HG02678 (cell line): ENCODE results near the gene SMARCC2.
"Not testable (repeated sequence)": the region's sequence is repeated elsewhere in the genome, so short reads cannot be mapped to it uniquely, and the experiment has no call there.

Source experiments
- ATAC-seq: cut with Tn5 transposase; IDR thresholded peaks from one replicate; pipeline ENCODE4 v1.9.1; 2021; ENCODE audit warnings: mild to moderate bottlenecking, moderate library complexity; ENCODE audit not compliant: unreplicated experiment

SMARCC2 gene

GRCh38 chr12:56165369-56165768, 23.9 kb downstream of the SMARCC2 start:
- no peak for ATAC-seq

DNA sequence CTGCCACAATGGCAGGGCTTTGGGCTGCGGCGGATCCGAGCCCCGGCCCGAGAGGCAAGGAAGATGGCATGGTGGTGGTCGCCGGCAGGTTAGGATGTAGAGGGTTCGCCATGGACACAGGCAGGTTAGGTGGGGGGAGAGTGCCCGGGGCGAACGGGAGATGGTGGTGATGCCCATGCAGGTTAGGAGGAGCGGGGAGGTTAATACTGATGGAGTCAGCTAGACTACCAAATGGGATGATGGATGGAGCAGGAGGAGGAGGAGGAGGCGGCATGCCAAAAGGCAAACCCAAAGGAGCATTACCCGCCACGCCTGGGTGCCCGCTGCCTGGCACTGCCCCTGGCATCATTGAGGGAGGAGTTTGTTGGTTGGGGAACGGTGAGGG, 24.9 kb downstream of the SMARCC2 start:
- ATAC-seq = no peak

GRCh38 chr12:56163533-56164344, 25.5 kb downstream of the SMARCC2 start:
- no peak for ATAC-seq

DNA sequence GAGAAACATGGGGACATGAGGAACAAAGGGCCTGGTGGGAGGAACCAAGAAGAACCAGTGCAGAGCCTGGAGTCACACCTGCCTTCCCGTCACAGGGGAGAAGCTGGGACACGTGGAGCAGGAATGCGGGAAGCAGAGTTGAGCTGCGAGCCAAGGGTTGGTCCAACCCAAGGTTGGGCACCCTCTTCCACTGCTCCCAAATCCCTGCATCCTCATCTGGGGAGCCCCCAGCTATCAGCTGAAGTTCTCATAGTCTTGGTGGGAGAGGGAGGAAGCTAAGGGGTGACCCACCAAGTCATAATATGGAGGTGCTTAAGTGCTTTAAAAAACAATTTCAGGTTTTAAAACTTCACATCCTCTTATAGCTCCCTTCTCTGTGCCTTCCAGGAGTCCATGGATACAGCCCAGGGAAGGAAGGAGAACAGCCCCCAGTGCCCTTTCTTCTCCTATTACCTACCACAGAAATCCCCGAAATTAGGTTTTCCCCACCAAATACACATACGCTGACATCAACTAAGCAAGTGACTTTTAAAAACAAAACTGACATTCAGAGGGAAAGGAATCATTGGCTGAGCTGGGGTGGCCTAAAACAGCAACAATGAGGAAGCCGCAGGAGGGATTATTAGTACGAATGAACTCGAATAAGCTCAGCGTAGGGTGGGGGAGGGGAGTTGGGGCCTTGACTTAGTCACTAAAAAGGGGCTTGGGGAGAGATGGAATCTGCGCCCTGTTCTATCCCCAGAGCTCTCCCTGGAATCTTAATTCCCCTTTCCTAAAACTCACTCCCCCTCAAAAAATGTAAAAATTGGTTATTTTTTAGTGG, 26.6 kb downstream of the SMARCC2 start:
- no peak for ATAC-seq

GRCh38 chr12:56161690-56162351, 27.5 kb downstream of the SMARCC2 start:
- no peak for ATAC-seq

- no peak for ATAC-seq
Measured at GRCh38 chr12:56160894-56161689, 28.2 kb downstream of the SMARCC2 start.

DNA sequence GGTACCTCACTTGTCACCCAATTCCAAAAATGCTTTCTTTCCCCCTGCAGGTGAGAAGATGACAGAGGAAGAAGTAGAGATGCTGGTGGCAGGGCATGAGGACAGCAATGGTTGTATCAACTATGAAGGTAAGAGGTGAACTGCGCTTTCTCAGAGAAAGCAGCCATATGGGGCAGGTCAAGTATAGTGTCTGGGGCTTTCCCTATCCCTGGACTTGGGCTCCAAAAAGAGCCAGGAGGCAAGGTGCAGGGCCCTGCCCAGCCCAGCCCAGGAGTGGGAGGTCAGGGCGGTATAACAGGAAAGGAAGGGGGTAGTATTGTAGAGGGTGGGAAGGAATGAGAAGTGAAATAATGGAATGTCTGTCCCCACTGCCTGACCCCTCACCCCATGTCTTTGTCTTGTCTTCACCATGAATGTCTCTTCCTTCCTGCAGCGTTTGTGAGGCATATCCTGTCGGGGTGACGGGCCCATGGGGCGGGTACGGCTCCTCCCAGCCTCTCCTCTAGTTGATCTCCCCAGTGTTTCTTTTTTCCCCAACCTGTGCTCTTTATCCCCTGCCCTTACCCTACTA, 29.0 kb downstream of the SMARCC2 start:
- ATAC-seq = no peak

DNA sequence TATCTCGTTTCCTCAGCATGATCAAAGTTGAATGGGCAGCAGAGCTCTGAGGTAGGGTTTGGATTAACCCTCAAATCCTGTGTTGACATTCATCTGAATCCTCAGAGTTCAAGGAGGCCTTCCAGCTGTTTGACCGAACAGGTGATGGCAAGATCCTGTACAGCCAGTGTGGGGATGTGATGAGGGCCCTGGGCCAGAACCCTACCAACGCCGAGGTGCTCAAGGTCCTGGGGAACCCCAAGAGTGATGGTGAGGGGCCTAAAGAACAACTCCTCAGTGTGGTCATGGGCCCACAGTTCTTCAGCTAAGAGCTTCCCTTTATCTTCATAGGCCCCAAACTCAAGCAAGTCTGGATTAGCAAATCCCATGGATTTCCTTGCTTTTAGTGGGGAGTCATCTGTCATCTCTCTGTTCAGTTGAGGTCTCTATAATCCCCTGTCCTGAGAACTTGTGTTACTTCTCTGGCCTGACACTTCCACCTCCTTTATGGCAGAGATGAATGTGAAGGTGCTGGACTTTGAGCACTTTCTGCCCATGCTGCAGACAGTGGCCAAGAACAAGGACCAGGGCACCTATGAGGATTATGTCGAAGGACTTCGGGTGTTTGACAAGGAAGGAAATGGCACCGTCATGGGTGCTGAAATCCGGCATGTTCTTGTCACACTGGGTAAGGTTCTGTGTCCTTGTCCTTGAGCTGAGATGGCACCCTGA, 29.6 kb downstream of the SMARCC2 start:
- no peak for ATAC-seq

GRCh38 chr12:56158926-56159461, 30.3 kb downstream of the SMARCC2 start:
- ATAC-seq = no peak

DNA sequence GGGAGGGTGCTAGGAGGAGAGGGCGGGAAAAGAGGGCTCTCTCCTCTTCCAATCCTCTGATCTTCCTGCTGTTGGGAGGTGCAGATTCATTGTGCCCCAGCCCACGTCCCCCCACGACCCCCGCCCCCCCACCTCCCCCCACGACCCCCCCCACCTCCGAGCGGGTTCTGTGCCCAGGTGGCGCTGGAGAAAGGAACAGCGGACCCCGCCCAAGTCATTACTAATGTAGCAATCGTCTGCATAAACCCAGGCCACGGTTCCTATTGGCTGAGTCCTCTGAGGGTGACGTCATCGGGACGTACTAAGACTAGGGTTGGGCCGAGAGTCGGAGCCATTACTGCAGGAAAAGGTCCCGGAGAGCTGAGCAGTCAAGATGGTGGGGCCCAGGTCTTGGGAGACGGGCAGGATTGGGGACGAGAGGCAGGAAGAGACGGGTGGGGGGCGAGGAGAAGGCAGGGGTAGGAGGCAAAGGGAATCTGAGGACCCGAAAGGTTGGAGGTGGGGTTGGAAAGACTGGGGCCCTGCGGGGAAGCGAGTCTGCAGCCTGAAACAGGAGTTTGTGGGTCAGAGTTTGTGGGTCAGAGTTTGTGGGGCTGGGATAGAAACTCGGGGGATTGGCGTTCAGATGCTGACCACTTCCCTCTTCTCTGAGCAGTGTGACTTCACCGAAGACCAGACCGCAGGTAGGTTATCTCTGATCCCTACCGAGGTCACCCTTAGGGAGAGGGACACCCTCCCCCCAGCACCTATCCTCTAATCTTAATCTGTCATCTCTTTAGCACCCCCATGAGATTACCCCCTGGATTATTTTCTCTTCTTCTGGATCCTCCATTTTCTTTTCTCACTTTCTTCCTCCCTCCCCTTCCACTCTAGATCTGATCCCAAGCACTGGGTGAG, 31.0 kb downstream of the SMARCC2 start, which contains the start of gene MYL6:
Gene MYL6, plus strand, starts transcription at position 331 of the 897 bp plus-strand sequence. Its CDS starts 43 bp downstream, at position 374.
- ATAC-seq = peak; percentile 88

DNA sequence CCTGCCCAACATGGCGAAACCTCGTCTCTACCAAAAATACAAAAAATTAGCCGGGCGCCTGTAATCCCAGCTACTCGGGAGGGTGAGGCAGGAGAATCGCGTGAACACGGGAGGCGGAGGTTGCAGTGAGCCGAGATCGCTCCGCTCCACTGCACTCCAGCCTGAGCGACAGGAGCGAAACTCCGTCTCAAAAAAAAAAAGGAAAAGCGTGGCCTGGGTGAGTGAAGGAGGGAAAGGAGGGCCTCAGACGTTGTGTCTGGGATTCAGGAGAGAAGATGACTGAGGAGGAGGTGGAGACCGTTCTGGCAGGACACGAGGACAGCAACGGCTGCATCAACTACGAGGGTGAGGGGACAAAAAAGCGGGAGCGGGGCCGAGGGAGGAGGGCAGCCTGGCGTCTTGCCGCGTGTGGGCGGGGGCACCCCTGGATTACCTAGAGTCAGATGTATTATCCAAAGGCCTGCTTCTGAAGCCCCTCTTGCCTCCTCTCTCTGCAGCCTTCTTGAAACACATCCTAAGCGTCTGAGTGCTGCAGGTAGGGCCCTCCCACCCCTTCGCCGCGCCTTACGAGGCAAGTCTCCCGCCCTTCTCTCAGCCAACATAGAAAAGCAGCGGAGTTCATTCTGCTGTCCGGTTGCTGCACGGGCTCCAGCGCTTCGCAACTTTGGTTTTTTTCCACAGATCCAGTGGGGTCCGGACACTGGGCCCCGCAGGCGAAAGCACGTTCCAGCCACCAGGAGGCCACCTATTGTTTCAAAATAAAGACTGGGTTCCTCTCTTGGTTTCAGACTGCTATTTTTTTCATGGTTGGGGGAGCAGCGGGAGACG, 31.9 kb downstream of the SMARCC2 start:
- peak; percentile 34 for ATAC-seq

DNA sequence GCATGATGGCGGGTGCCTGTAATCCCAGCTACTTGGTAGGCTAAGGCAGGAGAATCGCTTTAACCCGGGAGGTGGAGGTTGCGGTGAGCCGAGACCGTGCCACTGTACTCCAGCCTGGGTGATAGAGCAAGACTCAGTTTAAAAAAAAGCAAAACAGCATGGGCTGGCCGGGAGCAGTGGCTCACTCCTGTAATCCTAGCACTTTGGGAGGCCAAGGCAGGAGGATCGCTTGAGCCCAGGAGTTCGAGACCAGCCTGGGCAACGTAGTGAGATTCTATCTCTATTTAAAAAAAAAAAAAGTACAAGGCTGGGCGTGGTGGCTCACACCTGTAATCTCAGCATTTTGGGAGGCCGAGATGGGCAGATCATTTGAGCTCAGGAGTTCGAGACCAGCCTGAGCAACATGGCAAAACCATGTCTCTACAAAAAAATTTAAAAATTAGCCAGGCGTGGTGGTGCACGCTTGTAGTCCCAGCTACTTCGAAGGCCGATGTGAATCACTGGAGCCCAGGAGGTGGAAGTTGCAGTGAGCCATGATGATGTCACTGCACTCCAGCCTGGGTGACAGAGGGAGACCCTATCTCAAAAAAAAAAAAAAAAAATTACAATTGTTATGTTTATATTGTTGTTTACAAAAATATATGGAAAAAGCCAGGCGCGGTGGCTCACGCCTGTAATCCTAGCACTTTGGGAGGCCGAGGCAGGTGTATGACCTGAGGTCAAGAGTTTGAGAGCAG, 32.7 kb downstream of the SMARCC2 start:
- ATAC-seq = not testable (repeated sequence)

GRCh38 chr12:56155256-56155845, 33.9 kb downstream of the SMARCC2 start:
- no peak for ATAC-seq

DNA sequence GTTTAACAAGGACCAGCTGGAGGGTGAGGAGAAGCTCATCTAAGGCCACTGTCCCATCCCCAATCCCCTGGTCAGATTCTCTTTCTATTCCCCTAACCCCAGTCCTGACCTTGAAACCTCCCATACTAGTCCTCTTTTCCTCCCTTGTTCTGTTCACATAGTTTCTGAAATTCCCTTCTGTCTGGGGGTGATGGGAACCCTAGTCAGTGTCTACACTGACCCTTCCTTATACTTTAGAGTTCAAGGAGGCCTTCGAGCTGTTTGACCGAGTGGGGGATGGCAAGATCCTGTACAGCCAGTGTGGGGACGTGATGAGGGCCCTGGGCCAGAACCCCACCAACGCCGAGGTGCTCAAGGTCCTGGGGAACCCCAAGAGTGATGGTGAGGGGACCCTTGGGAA, 34.5 kb downstream of the SMARCC2 start:
- no peak for ATAC-seq

DNA sequence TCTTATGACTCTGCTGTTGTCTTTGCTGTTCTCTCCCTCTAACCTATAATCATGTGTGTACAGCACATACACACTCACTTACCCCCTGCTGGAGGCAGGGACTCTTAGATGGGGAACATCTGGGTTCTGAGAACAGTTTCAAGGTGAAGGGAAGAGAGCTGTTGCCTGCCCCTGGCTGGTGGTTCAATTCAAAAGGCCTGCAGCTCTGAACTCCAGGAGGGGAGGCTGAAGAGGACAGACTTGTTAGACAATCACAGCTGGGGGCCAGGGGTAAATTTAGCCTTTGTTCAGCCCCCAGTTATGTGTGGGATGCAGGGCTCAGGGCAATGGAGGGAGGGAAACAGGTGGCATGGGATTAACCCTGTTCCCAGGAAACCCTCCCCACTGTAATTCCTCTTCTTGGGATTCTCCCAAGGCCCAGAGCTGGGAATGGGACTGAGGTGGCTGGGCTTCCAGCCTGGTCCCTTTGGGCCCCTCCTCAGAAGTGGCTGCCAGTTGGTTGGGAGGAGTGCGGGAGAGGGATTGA, 35.0 kb downstream of the SMARCC2 start:
- ATAC-seq = no peak

DNA sequence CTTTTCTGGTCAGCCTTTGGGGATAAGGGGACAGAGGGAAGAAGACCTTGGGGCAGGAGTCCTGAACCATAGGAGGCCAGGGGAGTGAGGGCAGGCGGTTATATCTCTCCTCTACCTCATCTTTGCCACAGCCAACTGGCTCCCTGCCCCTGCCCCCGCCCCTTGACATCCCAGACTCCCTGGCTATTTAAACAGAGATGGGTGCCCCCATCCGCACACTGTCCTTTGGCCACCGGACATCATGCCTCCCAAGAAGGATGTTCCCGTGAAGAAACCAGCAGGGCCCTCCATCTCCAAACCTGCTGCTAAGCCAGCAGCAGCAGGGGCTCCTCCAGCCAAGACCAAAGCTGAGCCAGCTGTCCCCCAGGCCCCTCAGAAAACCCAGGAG, 35.6 kb downstream of the SMARCC2 start:
- no peak for ATAC-seq
